ENCODE results near the gene KRTAP12-1. TPM values are rescaled to one million over a fixed set of nuclear protein-coding genes. Genes with fewer than 3 reads are reported as not detected.
A peak's percentile ranks its signal among the peaks of the same experiment; 100 is the strongest.

The KRTAP12-1 gene
- total and polyA plus RNA-seq, 2 of the 8 experiments (the other 6 are each of a cell fraction or from before 2014, with no cell fraction given), result 0.50 to 0.73 TPM

DNA sequence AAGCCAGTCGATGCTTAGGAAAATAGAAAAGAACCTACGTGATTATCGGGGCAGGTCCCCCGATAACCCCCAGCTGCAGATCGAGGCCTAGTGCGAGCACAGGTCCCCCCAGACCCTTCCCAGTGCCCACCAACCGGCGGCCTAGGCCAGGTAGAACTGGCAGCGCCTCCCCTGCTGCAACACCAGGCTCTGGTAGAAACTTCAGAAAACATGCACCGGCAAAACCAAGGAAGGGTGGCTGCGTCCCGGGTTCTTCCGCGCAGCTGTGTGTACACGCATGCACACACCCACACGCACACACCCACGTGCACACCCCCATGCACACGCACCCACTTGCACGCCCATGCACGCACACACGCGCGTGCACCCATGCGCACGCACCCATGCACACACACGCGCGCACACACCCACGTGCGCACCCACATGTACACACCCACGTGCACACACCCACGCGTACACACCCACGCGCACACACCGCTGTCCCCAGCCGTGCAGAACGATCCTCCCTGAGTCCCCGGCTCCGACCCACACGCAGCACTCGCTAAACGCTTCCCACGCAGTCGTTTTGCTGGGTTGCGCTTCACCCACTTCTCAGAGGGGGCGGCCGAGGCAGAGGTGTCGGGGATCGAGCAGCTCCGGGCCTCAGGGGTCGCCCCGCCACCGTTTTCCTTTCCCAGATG lies 24.2 kb upstream of the KRTAP12-1 start (continued):
- TF ChIP-seq CTBP2 (IDR thresholded peaks at IDR 0.05; ENCODE audit: borderline replicate concordance, insufficient read depth, insufficient read length, low read length), result no peak
- no peak for TF ChIP-seq SP2 (IDR thresholded peaks at IDR 0.05; ENCODE audit: low read length)
- TF ChIP-seq HDAC6 (IDR thresholded peaks at IDR 0.05; ENCODE audit: low read depth, low read length), result no peak
- TF ChIP-seq TBP (IDR thresholded peaks at IDR 0.05; ENCODE audit: low read depth, low read length), result no peak
- TF ChIP-seq, protein P1, sequence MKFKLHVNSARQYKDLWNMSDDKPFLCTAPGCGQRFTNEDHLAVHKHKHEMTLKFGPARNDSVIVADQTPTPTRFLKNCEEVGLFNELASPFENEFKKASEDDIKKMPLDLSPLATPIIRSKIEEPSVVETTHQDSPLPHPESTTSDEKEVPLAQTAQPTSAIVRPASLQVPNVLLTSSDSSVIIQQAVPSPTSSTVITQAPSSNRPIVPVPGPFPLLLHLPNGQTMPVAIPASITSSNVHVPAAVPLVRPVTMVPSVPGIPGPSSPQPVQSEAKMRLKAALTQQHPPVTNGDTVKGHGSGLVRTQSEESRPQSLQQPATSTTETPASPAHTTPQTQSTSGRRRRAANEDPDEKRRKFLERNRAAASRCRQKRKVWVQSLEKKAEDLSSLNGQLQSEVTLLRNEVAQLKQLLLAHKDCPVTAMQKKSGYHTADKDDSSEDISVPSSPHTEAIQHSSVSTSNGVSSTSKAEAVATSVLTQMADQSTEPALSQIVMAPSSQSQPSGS (IDR thresholded peaks at IDR 0.05; ENCODE audit: low read length), result no peak
- TF ChIP-seq, protein P2, sequence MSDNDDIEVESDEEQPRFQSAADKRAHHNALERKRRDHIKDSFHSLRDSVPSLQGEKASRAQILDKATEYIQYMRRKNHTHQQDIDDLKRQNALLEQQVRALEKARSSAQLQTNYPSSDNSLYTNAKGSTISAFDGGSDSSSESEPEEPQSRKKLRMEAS (IDR thresholded peaks at IDR 0.05), result peak; percentile 84
- TF ChIP-seq GTF2F1 (IDR thresholded peaks at IDR 0.05; ENCODE audit: borderline replicate concordance, low read depth, low read length), result no peak
- TF ChIP-seq JUND (IDR thresholded peaks at IDR 0.05; ENCODE audit: low read length), result no peak
- TF ChIP-seq KDM4A (IDR thresholded peaks at IDR 0.05; ENCODE audit: low read depth, low read length, severe bottlenecking), result no peak

Measured in H1 (cell line).